T follicular helper cell (primary cell): ENCODE results near the gene SAP25.

ENCODE experiments used
- DNase-seq: peaks from one replicate; pipeline ENCODE4 v3.0.0-alpha.2; 2020; ENCODE audit warnings: low read depth
- total RNA-seq, 2 experiments: gene quantifications; one replicate each; lab custom pipeline; 2026; lab: John Stamatoyannopoulos, UW

SAP25 gene
- 0 reads per million in 2 experiments for total RNA-seq

GRCh38 chr7:100573691-100574361, at the start of gene SAP25:
Gene SAP25 (minus strand): TSS chr7:100573900. CDS start chr7:100573742, 158 bp downstream.
- DNase-seq, result no peak

- DNase-seq, result no peak
Observed at GRCh38 chr7:100621554-100621953, 47.9 kb upstream of the SAP25 start.

GRCh38 chr7:100620804-100621203, 47.1 kb upstream of the SAP25 start:
- no peak for DNase-seq

DNA sequence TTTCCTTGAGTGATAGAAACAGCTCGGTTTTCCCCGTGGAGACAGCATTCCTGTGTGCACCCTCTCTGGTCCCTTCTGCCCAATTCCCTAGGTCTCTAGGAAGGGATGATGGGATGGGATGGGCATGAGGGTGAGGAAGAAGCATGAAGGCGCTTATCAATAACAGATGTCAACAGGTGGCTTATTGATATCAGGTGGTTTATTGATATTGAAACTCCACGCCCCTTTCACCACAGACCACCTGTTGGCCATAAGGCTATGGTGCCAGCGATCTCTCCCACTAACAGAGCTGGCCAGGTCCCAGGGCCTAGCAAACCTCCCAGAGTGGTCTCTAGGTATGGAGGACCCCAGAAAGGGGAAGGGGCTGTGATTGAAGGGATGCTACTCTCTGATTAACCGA, 46.5 kb upstream of the SAP25 start:
- no peak for DNase-seq

DNA sequence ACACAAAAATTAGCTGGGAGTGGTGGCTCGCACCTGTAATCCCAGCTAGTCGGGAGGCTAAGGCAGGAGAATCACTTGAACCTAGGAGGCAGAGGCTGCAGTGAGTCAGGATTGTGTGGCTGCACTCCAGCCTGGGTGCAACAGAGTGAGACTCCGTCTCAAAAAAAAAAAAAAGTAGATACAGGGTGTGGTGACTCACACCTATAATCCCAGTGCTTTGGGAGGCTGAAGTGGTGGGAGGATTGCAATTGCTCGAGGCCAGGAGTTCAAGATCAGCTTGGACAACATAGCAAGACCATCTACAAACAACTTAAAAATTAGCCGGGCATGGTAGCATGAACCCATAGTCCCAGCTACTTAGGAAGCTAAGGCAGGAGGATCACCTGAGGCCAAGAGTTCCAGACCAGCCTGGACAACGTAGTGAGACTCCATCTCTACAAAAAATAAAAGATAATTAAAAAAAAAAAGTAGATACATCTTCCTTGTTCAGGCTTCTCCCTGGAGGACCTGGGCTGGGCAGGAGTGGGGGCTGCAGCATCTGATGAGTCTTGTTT, 40.7 kb upstream of the SAP25 start:
- DNase-seq, result no peak

GRCh38 chr7:100613412-100614175, 39.9 kb upstream of the SAP25 start:
- DNase-seq, result no peak

DNA sequence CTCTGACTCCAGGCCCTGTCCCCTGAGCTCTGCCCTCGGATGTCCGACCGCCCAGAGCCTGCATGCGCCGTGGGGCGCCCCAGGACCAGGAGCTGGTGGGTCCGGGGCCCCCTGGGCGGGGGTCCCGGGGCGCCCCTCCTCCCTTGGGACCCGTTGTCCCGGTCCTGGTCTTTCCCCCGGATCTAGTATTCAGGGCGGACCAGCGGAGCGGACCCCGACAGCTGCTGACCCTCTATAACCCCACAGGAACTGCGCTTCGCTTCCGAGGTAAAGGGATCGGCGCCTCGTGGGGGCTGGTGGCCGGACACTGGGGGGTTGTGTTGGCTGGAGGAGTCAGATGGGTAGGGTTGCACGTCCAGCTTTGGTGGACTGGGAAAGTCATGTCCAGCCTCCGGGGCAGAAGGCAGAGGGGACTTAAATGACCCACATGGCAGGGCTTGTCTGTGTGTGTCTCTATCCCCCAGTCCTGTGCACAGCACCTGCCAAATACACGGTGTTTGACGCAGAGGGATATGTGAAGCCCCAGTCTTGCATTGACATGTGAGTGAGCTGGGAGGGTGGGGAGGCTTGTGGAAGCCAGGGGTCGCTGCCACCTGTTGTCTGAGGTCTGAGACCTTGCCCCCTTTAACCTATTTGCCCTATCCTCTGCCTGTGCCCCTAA, 39.2 kb upstream of the SAP25 start:
- DNase-seq, result no peak

- peak; percentile 96 for DNase-seq
Observed at GRCh38 chr7:100611983-100612729, 38.5 kb upstream of the SAP25 start, which contains the start of gene MOSPD3. Gene MOSPD3 (plus strand): TSS chr7:100612540. CDS start chr7:100612792, 252 bp downstream.

DNA sequence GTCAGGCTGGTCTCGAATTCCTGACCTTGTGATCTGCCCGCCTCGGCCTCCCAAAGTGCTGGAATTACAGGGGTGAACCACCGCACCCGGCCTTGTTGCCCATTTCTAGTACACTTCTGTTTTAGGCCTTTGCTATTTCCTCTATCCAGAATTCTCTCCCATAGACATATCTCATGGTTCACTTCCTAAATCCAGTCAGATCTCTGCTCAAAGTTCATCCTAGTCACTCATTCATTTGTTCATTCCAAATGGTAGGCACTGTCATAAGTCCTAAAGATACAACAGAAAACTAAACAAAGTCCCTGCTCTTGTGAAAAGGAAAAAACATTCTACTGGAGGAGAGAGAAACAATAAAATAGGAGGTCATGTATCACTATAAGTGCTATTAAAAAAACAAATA, 36.3 kb upstream of the SAP25 start:
- DNase-seq, result no peak

- no peak for DNase-seq
Observed at GRCh38 chr7:100607111-100607510, 33.4 kb upstream of the SAP25 start.

- no peak for DNase-seq
Observed at GRCh38 chr7:100606313-100606712, 32.6 kb upstream of the SAP25 start.

DNA sequence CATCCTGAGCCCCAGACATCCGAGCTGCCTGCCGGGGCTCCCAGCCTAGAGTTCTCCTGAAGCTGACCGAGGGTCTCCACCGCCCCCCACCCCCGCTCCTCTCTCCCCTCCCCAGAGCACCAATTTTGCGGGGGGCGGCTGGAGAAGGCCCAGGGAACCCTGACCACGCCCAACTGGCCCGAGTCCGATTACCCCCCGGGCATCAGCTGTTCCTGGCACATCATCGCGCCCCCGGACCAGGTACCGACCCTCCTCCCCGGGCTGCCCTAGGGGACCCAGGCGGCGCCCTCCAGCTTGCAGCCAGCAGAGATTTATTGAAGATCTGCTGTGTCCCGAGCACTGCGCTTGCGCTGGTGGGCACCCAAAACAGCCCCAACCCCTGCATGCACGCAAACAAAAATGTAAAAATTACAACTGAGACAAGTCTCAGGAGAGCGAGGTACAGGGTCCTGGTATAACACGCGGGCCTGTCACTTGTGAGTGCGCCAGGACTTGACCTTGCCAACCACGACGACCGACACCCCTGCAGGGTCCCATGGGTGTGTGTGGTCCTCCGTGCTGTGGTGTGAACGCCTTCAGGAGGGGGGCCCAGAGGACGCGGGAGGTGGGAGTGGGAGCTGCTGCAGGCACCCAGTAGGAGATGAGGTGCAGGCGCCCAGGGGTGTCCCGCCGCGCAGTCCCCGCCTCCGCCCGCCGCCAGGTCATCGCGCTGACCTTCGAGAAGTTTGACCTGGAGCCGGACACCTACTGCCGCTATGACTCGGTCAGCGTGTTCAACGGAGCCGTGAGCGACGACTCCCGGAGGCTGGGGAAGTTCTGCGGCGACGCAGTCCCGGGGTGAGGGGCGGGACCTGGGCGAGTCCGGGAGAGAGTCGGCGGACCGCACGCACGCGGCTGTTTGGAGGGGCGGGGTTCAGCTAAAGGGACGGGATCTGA, 31.5 kb upstream of the SAP25 start:
- DNase-seq, result no peak

GRCh38 chr7:100604028-100604975, 30.6 kb upstream of the SAP25 start:
- peak; percentile 58 for DNase-seq

DNA sequence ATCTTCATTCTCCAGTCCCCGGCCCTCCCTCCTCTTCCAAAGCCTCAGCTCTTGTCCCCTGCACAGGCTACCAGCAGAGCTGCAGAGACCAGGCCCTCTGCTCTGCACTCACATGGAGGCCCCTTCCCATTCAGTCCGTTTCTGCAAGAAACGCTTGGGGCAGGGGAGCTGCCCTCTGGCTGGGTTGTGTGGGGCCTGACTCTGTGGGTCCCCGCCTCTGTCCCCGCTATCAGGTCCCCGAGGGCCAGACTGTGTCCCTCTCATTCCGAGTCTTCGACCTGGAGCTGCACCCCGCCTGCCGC, 30.0 kb upstream of the SAP25 start:
- DNase-seq, result no peak

GRCh38 chr7:100602889-100603725, 29.4 kb upstream of the SAP25 start:
- DNase-seq, result no peak

DNA sequence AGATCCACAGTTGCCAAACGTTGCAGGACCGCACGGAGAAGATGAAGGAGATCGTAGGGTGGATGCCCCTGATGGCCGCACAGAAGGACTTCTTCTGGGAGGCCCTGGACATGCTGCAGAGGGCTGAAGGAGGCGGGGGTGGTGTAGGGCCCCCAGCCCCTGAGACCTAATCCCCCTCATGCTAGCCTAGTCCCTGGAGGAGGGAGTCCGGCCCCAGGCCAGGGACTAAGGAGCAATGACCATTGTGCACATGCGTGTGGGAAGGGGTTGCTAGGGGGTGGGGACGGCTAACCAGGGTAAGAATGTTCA, 27.0 kb upstream of the SAP25 start:
- DNase-seq, result no peak

- no peak for DNase-seq
Observed at GRCh38 chr7:100599911-100600729, 26.4 kb upstream of the SAP25 start.

GRCh38 chr7:100598425-100598824, 24.7 kb upstream of the SAP25 start:
- DNase-seq, result no peak
